Type B pancreatic cell (in vitro differentiated cells): ENCODE results near the gene KIF26B. TPM values are rescaled to one million over a fixed set of nuclear protein-coding genes. Genes with fewer than 3 reads are reported as not detected.

Source experiments
- DNase-seq: peaks from one replicate; pipeline ENCODE4 v3.0.0; 2021; ENCODE audit warnings: mixed read lengths; ENCODE audit not compliant: unreplicated experiment; ENCODE audit errors: extremely low spot score
- H3K27ac Mint-ChIP-seq: 2 replicates; pipeline ENCODE4 v1.8.0; 2021; ENCODE audit warnings: mild to moderate bottlenecking, mixed read lengths
- H3K27me3 Mint-ChIP-seq: 2 replicates; pipeline ENCODE4 v1.8.0; 2021; ENCODE audit warnings: mixed read lengths
- H3K36me3 Mint-ChIP-seq: 2 replicates; pipeline ENCODE4 v1.8.0; 2021; ENCODE audit warnings: mixed read lengths
- H3K4me1 Mint-ChIP-seq: one replicate; pipeline ENCODE4 v1.8.0; 2021; ENCODE audit warnings: mixed read lengths; ENCODE audit not compliant: unreplicated experiment
- H3K4me3 Mint-ChIP-seq: 2 replicates; pipeline ENCODE4 v1.8.0; 2021; ENCODE audit warnings: mild to moderate bottlenecking, mixed read lengths
- H3K9me3 Mint-ChIP-seq: 2 replicates; pipeline ENCODE4 v1.8.0; 2021; ENCODE audit warnings: mixed read lengths
- CTCF ChIP-seq: fragments of 200-600 bp; sonication (generic); conservative IDR thresholded peaks from 2 replicates; pipeline ENCODE4 v1.5.0; 2021; ENCODE audit warnings: antibody characterized with exemption, mild to moderate bottlenecking
- total RNA-seq: library from RNA; stranded (reverse); gene quantifications from 2 replicates; pipeline ENCODE4 v1.2.1, GENCODE V29; 2021; ENCODE audit warnings: low replicate concordance

KIF26B gene
- total RNA-seq, 1 donor from 2014 or later: 22.1 TPM

GRCh38 chr1:245197911-245198379 lies 43.2 kb downstream of the KIF26B start:
- no peak for TF ChIP-seq CTCF
- Mint-ChIP-seq H3K4me3 (no peak overlapping the region), H3K27me3 (peaks cover 7% of the 10 kb centered on the region), H3K9me3 (no peaks in the 10 kb centered on the region), H3K36me3 (peaks cover 7% of the 10 kb centered on the region), H3K27ac (no peak overlapping the region), H3K4me1 (peaks cover 52% of the 10 kb centered on the region)
- DNase-seq: no peak

- Mint-ChIP-seq H3K4me1 (peaks cover 57% of the 10 kb centered on the region), H3K4me3 (no peak overlapping the region), H3K27ac (no peak overlapping the region), H3K9me3 (no peaks in the 10 kb centered on the region), H3K27me3 (peaks cover 7% of the 10 kb centered on the region), H3K36me3 (peaks cover 12% of the 10 kb centered on the region)
- TF ChIP-seq CTCF: no peak
- no peak for DNase-seq
These were observed 44.1 kb downstream of the KIF26B start for GRCh38 chr1:245198748-245199516.

GRCh38 chr1:245200146-245200545 lies 45.4 kb downstream of the KIF26B start:
- no peak overlapping the region for H3K4me3 Mint-ChIP-seq
- DNase-seq: no peak
- H3K9me3 Mint-ChIP-seq: no peaks in the 10 kb centered on the region
- peaks cover 52% of the 10 kb centered on the region for H3K4me1 Mint-ChIP-seq
- TF ChIP-seq CTCF: no peak
- no peak overlapping the region for H3K27ac Mint-ChIP-seq
- H3K27me3 Mint-ChIP-seq: peaks cover 2% of the 10 kb centered on the region
- peaks cover 13% of the 10 kb centered on the region for H3K36me3 Mint-ChIP-seq

- no peak for TF ChIP-seq CTCF
- no peaks in the 10 kb centered on the region for H3K9me3 Mint-ChIP-seq
- no peaks in the 10 kb centered on the region for H3K27me3 Mint-ChIP-seq
- peaks cover 12% of the 10 kb centered on the region for H3K36me3 Mint-ChIP-seq
- no peak overlapping the region for H3K4me3 Mint-ChIP-seq
- H3K4me1 Mint-ChIP-seq: peaks cover 42% of the 10 kb centered on the region
- H3K27ac Mint-ChIP-seq: no peak overlapping the region
- DNase-seq: no peak
These were observed 46.4 kb downstream of the KIF26B start for GRCh38 chr1:245201201-245201600.

GRCh38 chr1:245201827-245202226 lies 47.0 kb downstream of the KIF26B start:
- Mint-ChIP-seq H3K4me1 (peaks cover 42% of the 10 kb centered on the region), H3K27ac (no peak overlapping the region), H3K36me3 (peaks cover 13% of the 10 kb centered on the region), H3K27me3 (no peaks in the 10 kb centered on the region), H3K9me3 (peaks cover 2% of the 10 kb centered on the region), H3K4me3 (peak overlapping the region; percentile 7)
- DNase-seq: no peak
- TF ChIP-seq CTCF: no peak
